Prostate gland (tissue), 2 donors: ENCODE results near the gene SFXN2. TPM values are rescaled to one million over a fixed set of nuclear protein-coding genes. Genes with fewer than 3 reads are reported as not detected.

Source experiments
- DNase-seq: peaks from one replicate; pipeline ENCODE4 v3.0.0-alpha.2; 2019; ENCODE audit warnings: low spot score
- H3K27ac ChIP-seq, 2 donors: fragments of 200-600 bp; sonication (generic); 2 replicates each; pipeline ENCODE4 v1.5.1; 2017 to 2019
- H3K27me3 ChIP-seq: fragments of 200-600 bp; sonication (generic); replicated peaks from 2 replicates; pipeline ENCODE4 v1.5.1; 2019; ENCODE audit not compliant: insufficient read depth
- H3K36me3 ChIP-seq, 2 donors: fragments of 200-600 bp; sonication (generic); 1 replicate in 1 of 2; 2 replicates in 1 of 2; pipeline versions ENCODE4 v1.5.1 to v1.8.1; 2017 to 2019
- H3K4me1 ChIP-seq: fragments of 200-600 bp; sonication (generic); replicated peaks from 2 replicates; pipeline ENCODE4 v1.5.1; 2019
- H3K4me3 ChIP-seq, 2 donors: fragments of 200-600 bp; sonication (generic); 2 replicates each; pipeline ENCODE4 v1.5.1; 2017 to 2019
- H3K9me3 ChIP-seq: fragments of 200-600 bp; sonication (generic); 2 replicates; pipeline ENCODE4 v1.5.1; 2017
- CTCF ChIP-seq, 4 experiments: fragments of 200-600 bp in 2 of 4; fragments of 450-650 bp in 2 of 4; sonication (generic) in 2 of 4; IDR thresholded peaks; 1 replicate in 3 of 4; 2 replicates in 1 of 4; pipeline ENCODE4 v1.5.1; 2016 to 2019; ENCODE audit warnings: antibody characterized with exemption in 4 of 4, mild to moderate bottlenecking in 2 of 4, moderate library complexity in 2 of 4
- POLR2A ChIP-seq: fragments of 450-650 bp; IDR thresholded peaks from one replicate; pipeline ENCODE4 v1.6.1; 2016; ENCODE audit warnings: antibody characterized with exemption, mild to moderate bottlenecking
- POLR2AphosphoS5 ChIP-seq: sonication (generic); formaldehyde crosslinking; IDR thresholded peaks from one replicate; pipeline ENCODE4 v1.6.1; 2017; ENCODE audit warnings: antibody characterized with exemption
- WGBS: methylation state at CpG from one replicate; pipeline ENCODE4 v1.1.5; 2018; 5-methylcytosine and 5-hydroxymethylcytosine counted together
- intact Hi-C: fragments of 100-400 bp; cut with DNase I; formaldehyde crosslinking; loops from one replicate; pipeline ENCODE4 v1.14.2; 2022
- total RNA-seq, 2 donors: library from RNA; depleted of rRNA; stranded (reverse); fragments of >200 nt; gene quantifications; one replicate each; pipeline ENCODE4 v1.1.0, GENCODE V29; 2016

Gene SFXN2
- total RNA-seq, 2 donors from 2014 or later = 16.4 to 26.6 TPM

GRCh38 chr10:102701796-102702195 lies 12.6 kb upstream of the SFXN2 start:
- intact Hi-C loops = no loop called here
- WGBS = 94% methylated on average over 3 of the region's 3 CpGs
- H3K27me3 ChIP-seq = no peaks in the 10 kb centered on the region

DNA sequence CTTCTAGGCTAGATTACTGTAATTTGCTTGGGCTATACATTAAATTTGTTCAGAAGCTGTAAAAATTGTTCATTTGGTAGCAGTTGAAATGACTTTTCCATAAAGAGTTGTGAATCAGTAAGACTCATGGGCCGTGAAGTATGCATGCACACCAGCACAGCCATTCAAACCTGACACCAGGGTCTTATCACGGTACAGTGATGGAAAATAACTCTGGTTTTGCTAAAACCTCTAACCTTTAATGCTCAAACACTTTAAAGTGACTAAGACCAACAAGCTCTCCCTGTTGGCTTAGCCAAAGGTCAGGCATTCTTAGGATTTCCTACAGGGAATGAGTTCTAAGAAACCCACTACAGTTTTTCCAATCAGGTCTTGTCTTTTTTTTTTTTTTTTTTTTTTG lies 11.7 kb upstream of the SFXN2 start:
- H3K27ac ChIP-seq = no peak overlapping the region
- no peak for TF ChIP-seq POLR2A
- TF ChIP-seq POLR2AphosphoS5 = no peak
- no peak for TF ChIP-seq CTCF (IDR thresholded peaks at IDR 0.05)
- H3K27me3 ChIP-seq = no peaks in the 10 kb centered on the region
- WGBS = 90% methylated on average over 2 of the region's 2 CpGs
- no peaks in the 10 kb centered on the region for H3K4me1 ChIP-seq
- no peak overlapping the region for H3K4me3 ChIP-seq
- intact Hi-C loops = no loop called here
- DNase-seq = no peak
- no peaks in the 10 kb centered on the region for H3K9me3 ChIP-seq
- H3K36me3 ChIP-seq = peaks cover 3 to 7% of the 10 kb centered on the region in 2 donors

More at GRCh38 chr10:102701796-102702195, 12.6 kb upstream of the SFXN2 start:
- no peak for DNase-seq
- H3K36me3 ChIP-seq = peaks cover 3 to 7% of the 10 kb centered on the region in 2 donors
- H3K27ac ChIP-seq = no peak overlapping the region
- TF ChIP-seq CTCF (IDR thresholded peaks at IDR 0.05) (no peak), POLR2AphosphoS5 (no peak), POLR2A (no peak)
- no peak overlapping the region for H3K4me3 ChIP-seq
- no peaks in the 10 kb centered on the region for H3K9me3 ChIP-seq
- H3K4me1 ChIP-seq = no peaks in the 10 kb centered on the region

- Histone ChIP-seq H3K9me3 (no peaks in the 10 kb centered on the region), H3K4me1 (no peaks in the 10 kb centered on the region), H3K36me3 (no peaks in the 10 kb centered on the region), H3K4me3 (no peak overlapping the region), H3K27me3 (no peaks in the 10 kb centered on the region), H3K27ac (no peak overlapping the region)
- 83% methylated on average over 6 of the region's 6 CpGs for WGBS
- no peak for DNase-seq
- intact Hi-C loops = no loop called here
- TF ChIP-seq POLR2AphosphoS5 = no peak
- no peak for TF ChIP-seq CTCF (IDR thresholded peaks at IDR 0.05)
These were observed 9.5 kb upstream of the SFXN2 start for GRCh38 chr10:102704915-102705314.

GRCh38 chr10:102705531-102705930 lies 8.9 kb upstream of the SFXN2 start:
- Histone ChIP-seq H3K27ac (no peak overlapping the region), H3K36me3 (no peaks in the 10 kb centered on the region), H3K4me1 (no peaks in the 10 kb centered on the region), H3K9me3 (no peaks in the 10 kb centered on the region), H3K27me3 (no peaks in the 10 kb centered on the region), H3K4me3 (no peak overlapping the region)
- TF ChIP-seq CTCF (IDR thresholded peaks at IDR 0.05) (no peak), POLR2A (no peak), POLR2AphosphoS5 (no peak)
- 75% methylated on average over 2 of the region's 2 CpGs for WGBS
- DNase-seq = no peak
- intact Hi-C loops = no loop called here

GRCh38 chr10:102710609-102711008 lies 3.8 kb upstream of the SFXN2 start:
- 22% methylated on average over 4 of the region's 4 CpGs for WGBS
- no peaks in the 10 kb centered on the region for H3K4me1 ChIP-seq
- no peaks in the 10 kb centered on the region for H3K36me3 ChIP-seq
- intact Hi-C loops = loop anchor here (5.0 kb wide), 1 partner anchor 63 kb away; no protein-coding TSS in a partner anchor
- no peak for DNase-seq
- no peaks in the 10 kb centered on the region for H3K9me3 ChIP-seq
- TF ChIP-seq POLR2AphosphoS5 = no peak
- no peak for TF ChIP-seq POLR2A
- TF ChIP-seq CTCF (IDR thresholded peaks at IDR 0.05) = no peak
- H3K27ac ChIP-seq = no peak overlapping the region
- no peaks in the 10 kb centered on the region for H3K27me3 ChIP-seq
- no peak overlapping the region for H3K4me3 ChIP-seq
